T-helper 1 cell treated with Interleukin-12 subunit alpha and Interleukin-12 subunit beta and Interleukin-4 antibody, amounts not matched to agents 30 ng/mL and 1 ng/mL, for 36 hours (primary cell): ENCODE data around the gene ZNF438. TPM values are rescaled to one million over a fixed set of nuclear protein-coding genes. Genes with fewer than 3 reads are reported as not detected.
"Not testable (repeated sequence)": the region's sequence is repeated elsewhere in the genome, so short reads cannot be mapped to it uniquely, and the experiment has no call there.

Source experiments
- intact Hi-C: fragments of 100-400 bp; cut with micrococcal nuclease; formaldehyde crosslinking; loops from one replicate; pipeline ENCODE4 v1.15.1; 2024
- total RNA-seq: library from RNA; stranded (reverse); gene quantifications from 2 replicates; pipeline ENCODE4 v1.2.3, GENCODE V29; 2022

The ZNF438 gene
- total RNA-seq, 1 donor from 2014 or later, result 3.1 TPM

DNA sequence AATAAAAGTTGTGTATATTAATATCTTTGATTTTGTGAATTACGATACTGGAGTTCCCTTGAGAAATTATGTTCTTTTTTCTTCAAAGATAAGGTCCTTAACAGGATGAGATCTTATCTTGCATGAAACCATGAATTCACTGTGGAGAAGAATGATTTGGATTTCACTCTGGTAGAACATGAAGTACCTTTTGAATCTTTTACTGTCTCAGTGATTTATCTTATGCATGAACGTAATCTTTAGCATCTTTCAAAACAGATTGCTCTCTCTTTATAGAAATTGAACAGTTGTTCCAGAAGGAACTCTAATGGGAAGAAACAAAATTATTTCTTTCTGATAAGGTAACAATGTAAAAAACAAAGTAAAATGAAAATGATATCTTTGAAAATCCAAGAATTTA lies 11.0 kb upstream of the ZNF438 start:
- intact Hi-C loops, result no loop called here

DNA sequence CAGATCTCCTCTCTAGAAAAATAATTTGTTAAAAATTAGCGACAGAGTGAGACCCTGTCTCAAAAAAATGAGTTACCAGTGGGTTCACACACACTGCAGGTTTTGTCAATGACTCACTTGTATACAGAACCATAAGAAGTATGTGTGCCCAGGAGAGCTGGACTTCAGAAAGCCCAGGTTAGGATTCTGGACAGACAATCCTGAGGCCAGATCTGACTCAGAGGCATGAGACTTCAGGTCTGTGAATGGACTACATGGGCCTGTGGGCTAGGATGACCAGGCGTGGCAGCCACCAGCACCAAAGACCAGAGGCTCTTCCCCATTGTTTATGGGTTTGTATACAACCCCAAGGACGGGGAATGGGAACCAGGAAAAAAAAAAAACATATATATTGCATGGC lies 9.3 kb upstream of the ZNF438 start:
- intact Hi-C loops, result no loop called here

- intact Hi-C loops, result loop anchor here (10.0 kb wide), 1 partner anchor 604 kb away; the partner anchor contains the start of gene MAP3K8
Observed at GRCh38 chr10:31039006-31039405, 7.3 kb upstream of the ZNF438 start.

DNA sequence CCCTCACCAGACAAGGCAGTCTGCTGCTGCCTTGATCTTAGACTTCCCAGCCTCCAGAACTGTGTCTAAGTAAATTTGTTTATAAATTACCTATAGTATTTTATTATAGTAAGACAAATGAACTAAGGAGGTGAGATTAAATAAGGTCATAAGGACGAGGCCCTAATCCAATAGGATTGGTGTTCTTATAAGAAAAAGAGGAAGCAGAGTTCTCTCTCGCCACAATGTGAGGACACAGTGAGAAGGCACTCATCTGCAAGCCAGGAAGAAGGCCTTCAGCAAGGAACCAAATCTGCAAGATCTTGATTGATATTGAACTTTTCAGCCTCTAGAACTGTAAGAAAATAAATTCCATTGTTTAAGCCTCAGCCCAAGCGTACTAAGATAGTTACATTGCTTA lies 6.1 kb upstream of the ZNF438 start:
- intact Hi-C loops, result loop anchor here (10.0 kb wide), 1 partner anchor 603 kb away; the partner anchor contains the start of gene MAP3K8

DNA sequence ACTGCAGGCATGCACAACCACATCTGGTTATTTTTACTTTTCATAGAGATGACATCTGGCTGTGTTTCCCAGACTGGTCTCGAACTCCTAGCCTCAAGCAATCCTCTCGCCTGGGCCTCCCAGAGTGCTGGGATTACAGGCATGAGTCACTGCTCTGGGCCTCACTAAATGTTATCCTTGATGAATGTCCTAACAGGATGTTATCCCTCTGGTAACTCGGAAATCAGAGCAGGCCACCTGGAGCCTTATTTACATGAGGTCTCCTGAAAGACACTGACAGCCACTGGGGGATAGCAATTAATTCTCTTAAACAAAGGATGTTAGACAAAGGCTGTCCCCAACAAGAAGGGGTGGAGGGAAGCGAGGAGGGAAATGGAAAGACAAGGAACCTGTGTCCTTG lies 4.5 kb upstream of the ZNF438 start:
- intact Hi-C loops, result loop anchor here (10.0 kb wide), 1 partner anchor 601 kb away; the partner anchor contains the start of gene MAP3K8

DNA sequence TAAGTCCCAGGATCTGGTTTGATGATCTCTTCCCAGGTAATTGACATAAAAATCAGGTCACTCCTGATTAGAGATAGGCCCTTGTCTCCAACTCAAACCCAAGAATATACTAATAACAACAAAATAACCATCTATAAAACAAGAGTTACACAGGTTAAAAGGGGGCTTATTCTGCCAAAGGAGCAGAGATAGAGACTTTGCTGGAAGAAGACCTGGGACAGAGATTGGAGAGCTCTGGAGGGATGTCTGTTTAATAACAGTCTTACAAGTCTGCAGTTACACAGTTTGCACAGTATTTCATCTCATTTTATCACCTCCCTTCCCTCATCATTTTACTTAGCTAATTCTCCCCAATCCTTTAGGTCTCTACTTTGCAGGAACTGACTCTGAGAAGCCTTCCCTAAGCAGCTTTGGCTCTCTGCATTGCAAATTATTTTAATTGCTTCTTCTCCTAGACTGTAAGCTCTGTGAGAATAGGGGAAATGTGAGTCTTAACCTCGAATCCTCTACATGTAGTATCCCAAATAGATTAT lies 3.7 kb upstream of the ZNF438 start:
- intact Hi-C loops, result loop anchor here (10.0 kb wide), 1 partner anchor 601 kb away; the partner anchor contains the start of gene MAP3K8

DNA sequence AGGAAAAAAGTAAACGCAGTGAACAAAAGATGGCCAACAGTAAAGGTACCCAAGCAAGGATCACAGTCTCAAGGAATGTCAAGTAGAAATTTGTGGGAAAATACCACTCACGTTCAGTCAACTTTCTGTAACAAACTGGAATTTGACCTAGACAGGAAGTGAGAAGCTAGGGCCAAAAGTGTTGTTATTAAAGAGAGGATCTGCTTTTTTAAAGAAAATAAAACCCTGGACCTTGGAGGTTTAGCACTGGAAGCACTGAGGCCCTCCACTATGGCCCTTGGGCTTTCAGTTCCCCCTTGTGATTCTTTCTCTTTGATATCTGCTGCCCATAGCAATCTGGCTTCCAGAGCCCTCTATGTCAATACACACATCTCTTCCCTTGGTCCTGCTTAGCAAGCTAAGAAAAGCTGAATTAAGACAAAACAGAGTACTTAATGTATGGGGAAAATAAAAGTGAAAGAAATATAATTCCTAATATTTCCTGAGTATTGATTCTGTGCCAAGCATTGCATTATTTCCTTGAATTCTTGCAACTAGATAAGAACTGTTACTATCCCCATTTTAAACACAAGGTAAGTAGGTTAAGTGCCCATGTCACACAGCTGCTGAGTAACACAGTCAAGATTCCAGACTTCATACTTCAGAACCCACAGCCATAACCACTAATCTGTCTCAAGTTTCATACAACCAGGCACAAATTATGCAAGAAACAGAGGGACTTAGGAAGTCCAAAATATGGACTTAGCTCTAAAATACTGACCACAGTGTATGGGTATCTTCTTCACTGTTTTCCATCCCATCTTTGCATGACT lies 2.6 kb upstream of the ZNF438 start:
- intact Hi-C loops, result loop anchor here (5.0 to 10.0 kb wide), 2 partner anchors 600 to 1343 kb away; partner anchors contain the start of gene MAP3K8

DNA sequence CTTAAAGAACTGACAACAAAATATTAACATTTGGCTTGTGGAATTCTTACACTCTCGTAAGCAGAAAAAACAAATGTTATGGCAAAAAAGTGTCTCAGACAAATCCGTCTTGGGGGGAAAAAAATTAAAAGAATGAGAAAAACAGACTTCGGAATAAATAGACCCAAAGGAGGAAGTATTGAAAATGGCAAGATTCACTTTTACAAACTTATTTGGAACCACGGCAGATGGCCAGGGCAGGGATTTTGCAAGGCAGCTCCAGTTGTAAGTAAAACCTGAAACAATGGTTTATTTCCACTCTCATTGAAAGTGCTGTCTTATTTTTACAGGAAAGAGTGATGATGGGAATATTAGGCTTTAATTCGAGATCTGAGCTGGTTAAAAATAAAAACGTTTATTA lies 1.5 kb upstream of the ZNF438 start:
- intact Hi-C loops, result loop anchor here (2.0 to 10.0 kb wide), 4 partner anchors 68 to 1344 kb away; partner anchors contain the start of genes ARHGAP12 and MAP3K8

- intact Hi-C loops, result loop anchor here (1.0 to 10.0 kb wide), 15 partner anchors 34 to 1345 kb away; partner anchors contain the start of genes ARHGAP12, MAP3K8 and ZEB1
Observed at GRCh38 chr10:31032258-31033132, 830 bp upstream of the ZNF438 start.

DNA sequence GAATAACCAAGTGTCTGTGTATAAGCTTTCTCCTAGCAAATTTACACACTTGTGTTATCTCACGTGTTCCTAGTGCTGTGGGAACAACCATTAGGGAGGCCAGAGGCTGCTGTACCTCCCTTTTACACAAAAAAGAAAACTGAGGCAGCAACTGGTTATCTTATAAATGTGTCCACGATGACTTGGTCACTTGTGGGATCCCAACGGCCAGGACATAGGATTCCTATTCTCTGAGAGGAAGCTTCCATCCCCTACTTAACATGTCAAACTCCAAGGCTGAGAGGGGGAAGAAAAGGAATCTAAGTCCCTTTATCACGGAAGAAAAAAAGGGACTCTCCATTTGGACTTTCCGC lies 484 bp downstream of the ZNF438 start:
- intact Hi-C loops, result loop anchor here (1.0 to 10.0 kb wide), 4 partner anchors 106 to 1346 kb away; partner anchors contain the start of gene MAP3K8

DNA sequence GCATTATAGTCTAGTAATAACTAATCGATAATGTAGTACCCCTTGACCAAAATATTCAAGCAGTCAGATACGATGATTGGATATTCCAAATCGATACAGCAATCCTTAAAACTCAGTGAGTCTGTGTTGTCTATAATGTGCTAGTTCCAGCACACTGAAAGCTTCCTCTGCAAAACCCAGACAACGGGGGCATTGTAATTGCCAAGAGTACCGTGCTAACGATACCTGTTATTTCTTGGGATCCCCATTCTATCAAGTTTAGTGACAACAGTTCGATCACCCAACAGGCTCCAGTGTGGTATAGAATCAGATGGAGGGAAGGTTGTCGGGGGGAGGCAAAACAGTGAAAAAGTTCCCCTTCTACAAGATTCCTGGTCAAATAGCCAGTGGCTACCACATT lies 865 bp downstream of the ZNF438 start:
- intact Hi-C loops, result loop anchor here (1.0 to 10.0 kb wide), 4 partner anchors 107 to 1347 kb away; partner anchors contain the start of gene MAP3K8

DNA sequence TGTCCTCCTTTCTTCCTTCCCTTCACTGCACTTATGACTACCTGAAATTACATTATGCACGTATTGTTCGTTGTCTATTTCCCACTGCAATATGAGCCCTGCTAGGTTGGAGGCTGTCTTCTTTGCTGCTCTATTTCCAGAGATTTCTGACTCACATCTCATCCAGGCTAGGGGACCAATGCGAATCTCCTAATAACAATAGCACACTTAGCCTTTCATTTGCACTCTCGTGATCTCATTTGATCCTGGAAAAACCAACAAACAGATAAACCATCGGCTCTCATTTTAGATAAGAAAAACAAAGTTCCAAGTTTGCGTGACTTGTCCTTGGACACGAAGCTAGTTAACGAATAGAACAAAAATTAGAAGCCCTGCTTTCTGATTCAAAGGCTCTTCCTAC lies 1.4 kb downstream of the ZNF438 start:
- intact Hi-C loops, result loop anchor here (5.0 to 10.0 kb wide), 2 partner anchors 595 to 1347 kb away; partner anchors contain the start of gene MAP3K8

DNA sequence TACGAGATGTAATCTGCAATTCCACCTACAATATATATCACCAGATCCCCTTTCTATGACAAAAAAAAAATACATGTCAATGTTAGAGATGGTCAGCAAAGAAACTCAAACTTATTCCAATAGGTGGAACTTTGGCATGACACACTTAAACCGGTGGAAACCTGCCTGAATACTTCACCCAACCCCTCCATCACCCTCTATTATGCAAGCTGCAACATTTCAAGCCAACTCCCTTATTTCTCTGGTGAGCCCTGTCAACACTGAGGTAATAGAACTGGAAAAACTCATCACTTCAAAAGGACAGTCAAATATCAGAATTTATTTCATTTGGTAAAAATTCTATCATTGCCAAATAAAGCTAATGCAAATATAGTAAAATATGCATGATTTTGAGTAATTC lies 3.6 kb downstream of the ZNF438 start:
- intact Hi-C loops, result no loop called here

GRCh38 chr10:31026279-31026678 lies 5.4 kb downstream of the ZNF438 start:
- intact Hi-C loops, result not testable (repeated sequence)

DNA sequence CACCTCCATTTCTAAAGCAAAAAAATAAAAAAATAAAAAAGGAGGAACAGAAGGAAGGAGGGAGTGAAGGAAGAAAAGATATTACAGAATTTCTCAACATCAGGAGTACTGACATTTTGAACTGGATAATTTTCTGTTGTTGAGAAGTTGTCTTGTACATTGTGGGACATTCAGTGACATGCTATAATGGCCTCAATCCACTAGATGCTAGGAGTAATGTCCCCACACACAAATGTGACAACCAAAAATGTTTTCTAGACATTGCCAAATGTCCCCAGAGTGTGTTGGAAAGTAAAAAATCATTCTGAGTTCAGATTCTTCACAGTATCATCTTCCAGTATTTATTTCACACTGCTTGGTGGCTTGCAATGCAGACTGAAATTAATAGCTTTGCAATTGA lies 6.5 kb downstream of the ZNF438 start:
- intact Hi-C loops, result no loop called here

DNA sequence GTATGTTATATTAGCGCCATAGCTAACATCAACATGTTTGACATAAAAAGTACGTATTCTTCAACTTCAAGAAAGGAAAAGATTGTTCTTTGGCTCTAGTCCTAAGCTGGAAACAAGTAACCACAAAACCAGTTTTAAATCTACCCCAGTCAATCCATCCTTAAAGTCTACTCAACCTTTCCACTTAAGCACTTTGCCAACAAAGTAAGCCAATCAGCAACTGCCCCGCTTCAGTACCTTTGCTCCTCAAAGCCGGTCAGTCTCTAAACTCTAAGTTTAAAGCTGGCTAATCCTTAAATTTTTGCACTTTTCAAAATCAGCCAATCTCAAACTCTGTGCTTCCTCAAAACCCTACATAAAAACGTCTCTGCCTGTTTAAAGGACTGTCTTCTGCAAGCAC lies 8.1 kb downstream of the ZNF438 start:
- intact Hi-C loops, result no loop called here

- intact Hi-C loops, result no loop called here
Observed at GRCh38 chr10:31020209-31020608, 11.5 kb downstream of the ZNF438 start.

DNA sequence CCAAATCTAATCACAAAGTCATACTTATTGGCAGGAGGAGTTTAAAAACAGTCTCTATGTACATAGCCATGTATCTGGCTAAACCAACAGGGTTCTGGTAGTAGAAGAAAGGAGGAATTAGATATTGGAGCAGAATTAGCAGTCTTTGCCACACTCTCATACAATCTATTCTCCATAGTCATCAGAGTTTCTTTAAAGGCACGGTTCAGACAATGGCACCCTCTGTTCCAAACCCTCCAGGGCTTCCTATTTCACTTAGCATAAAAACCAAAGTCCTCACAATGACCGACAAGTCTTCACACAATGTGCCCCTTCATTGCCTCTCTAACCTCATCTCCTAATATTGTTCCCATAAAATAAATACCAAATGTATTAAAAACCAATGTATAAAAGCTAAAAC lies 12.7 kb downstream of the ZNF438 start:
- intact Hi-C loops, result no loop called here

DNA sequence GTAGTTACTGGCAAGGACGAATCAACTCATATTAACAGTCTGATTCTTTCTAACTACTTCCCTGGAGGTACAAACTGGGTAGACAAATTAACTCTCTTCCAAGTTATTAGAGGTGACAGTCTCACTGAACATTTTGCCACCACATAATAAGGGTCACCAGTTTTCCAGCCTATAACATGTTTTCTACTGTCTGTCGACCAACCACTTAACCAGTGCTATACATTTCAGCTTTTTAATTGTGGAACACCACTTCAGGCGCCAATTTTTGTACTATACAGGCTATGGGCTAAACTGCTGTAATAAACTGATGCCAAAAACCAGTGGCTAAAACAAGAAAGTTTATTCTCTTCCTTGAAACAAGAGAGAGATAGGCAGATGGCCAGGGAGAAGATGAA lies 13.3 kb downstream of the ZNF438 start:
- intact Hi-C loops, result no loop called here

GRCh38 chr10:31017534-31018355 lies 13.9 kb downstream of the ZNF438 start:
- intact Hi-C loops, result no loop called here
